NCI-H446 treated with DMSO at 0.1 percent for 48 hours (cell line): ENCODE measurements around the gene ABLIM1.

Experiments used
- DNase-seq: peaks from one replicate; lab custom pipeline; 2025; lab: John Stamatoyannopoulos, UW

The ABLIM1 gene

DNA sequence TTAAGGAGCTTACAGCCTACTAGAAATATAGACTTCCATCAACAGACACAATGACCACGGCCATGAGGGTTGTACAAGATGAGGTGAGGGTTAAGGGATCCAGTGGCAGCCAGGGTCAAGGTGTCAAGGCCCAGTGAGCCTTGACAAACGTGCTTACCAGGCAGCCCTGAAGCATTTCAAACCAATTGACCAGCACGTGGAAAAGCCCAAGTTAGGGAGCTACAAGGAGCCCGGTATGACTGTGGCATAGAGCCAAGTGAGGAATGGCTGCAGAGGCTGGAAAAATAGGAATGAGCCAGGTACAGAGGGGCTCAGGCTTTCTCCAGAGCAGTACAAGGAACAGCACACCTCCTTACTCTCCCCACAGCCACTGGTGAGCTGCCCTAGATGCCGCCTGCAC is 266.5 kb downstream of the ABLIM1 start:
- DNase-seq = no peak

DNA sequence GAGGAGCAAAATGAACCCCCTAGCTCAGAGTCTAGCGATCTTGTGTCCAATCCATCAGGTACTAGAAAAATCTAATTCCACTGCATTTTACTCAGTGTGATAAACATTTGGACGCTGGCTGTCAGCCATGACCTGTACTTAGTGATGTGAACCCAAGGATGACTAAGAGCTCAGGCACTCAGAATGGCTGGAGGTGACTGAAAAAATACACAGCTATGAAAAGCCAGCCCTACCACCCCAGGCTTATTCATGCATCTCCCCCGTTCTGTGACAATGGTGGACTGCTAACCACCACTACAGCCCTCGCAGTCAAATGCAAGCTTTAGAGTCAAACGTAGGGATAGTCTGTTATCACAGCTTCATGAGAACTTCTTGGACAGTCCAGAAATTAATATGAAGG is 268.6 kb downstream of the ABLIM1 start:
- no peak for DNase-seq

DNA sequence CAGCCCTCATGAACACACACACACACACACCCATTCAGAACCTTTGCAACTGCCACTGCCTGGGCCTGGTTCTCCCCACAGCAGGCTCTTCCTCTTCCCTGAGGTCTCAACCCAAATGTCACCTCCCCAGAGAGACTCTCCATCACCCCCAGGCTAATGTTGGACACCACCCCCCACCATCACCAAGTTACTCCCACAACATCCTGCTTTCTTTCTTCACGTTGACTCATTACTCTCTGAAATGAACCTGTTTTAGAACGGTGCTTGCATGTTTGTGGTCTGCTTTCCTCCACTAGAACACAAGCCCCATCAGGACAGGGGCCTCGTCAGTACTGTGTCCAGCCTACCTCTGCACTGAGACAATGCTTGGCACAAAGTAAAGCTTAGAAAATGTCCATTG is 269.8 kb downstream of the ABLIM1 start:
- no peak for DNase-seq

DNA sequence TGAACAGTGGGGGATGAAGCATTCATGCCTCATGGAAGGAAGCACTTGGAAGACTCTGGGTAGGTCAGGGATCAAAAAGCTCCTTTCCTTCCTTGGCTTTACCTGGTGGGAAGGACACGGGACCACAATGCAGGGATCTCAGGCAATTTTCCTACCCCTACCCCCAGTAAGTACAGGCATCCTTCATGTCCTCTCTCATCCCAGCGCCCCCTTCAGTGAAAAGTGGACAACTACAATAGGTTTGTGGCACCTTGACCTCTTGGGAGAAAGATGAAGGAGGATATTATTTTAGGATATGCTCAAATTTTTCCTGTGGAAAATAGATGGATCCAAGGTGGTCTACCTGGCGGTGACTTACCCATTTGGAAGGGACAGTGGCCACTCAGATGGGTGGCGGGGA is 270.3 kb downstream of the ABLIM1 start:
- DNase-seq = no peak

DNA sequence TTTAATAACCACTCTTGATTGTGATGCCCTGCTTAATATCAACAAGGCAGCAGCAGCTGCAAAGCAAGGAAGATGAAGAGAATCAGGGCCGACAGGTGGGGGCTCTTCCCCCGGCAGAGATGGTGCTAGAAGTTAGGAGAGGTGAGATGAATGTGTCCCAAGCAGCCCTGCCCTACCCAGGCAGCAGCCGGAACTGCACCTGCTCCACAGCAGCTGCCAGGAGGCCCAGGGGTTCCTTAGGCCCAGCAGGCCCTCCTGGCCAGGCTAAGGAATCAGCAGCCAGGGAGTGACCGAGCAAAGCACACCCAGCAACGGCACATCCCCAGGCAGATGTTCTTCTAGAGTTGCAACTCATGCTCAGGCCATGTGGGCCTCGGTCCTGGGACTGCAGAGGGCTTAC is 271.6 kb downstream of the ABLIM1 start:
- no peak for DNase-seq

DNA sequence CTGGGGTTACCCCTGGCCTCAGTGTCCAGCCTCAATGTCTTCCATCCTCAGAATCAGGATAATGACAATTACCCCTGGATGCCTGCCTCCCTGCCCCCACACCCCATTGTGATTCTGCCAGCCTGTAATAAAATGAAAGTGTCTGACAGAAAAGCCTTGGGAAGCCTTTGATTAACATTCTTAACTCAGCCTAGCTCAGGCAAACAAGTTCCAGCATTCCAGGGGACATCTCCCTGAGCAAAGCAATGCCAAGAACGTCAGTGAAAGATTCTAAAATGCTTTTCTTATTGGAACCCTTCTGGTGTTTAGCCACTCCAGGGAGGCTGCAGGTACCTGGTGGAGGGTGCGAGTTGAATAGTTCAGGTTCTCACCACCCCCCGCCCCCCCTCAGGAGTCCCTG is 272.5 kb downstream of the ABLIM1 start:
- DNase-seq = no peak

DNA sequence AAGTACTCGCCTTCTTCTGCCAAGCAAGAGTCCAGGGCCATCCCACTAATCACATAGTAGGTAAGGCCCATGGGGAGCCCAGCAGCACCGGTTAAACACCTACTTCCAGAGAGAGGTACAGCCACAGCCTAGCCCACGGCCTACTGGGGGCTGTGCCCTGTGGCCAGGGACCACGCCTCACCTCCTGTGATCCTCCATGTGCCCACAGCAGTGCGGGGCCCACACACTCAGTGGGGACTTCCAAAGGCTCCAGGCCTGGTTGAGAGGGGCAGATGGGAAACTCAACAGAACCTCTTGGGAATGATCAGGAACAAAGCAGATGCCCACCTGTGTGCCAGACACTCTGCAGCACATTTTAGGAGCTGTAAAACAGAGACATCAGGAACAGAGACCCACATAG is 273.5 kb downstream of the ABLIM1 start:
- no peak for DNase-seq

DNA sequence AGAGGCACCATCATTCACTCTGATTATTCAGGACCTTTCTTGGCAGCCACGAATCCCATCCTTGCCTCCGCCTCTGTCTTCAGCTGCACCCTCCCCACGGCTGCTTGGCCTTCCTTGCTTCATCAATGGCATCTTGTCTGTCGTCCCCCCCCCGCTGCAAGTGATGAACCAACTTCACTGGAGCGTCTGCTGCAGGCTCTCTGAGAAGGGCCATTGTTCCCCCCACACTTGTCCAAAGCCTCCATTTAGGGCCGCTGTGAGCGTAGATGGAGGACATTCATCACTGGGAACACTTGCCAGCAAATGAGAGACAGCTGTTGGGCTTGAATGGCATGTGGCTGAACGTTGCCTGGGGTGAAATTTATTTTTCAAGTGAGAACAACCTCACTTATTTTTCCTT is 273.9 kb downstream of the ABLIM1 start:
- no peak for DNase-seq
